Activated CD4-positive, alpha-beta T cell treated with anti-CD3 and anti-CD28 coated beads for 36 hours (primary cell): ENCODE measurements around the gene CDK14. TPM values are rescaled to one million over a fixed set of nuclear protein-coding genes. Genes with fewer than 3 reads are reported as not detected.
"Not testable (repeated sequence)": the region's sequence is repeated elsewhere in the genome, so short reads cannot be mapped to it uniquely, and the experiment has no call there.

Source experiments
- ATAC-seq: fragments of 200-7000 bp; cut with Tn5 transposase; one replicate; pipeline ENCODE4 v1.10.0; 2021; ENCODE audit warnings: mild to moderate bottlenecking, moderate library complexity
- CTCF ChIA-PET: fragments of 350-600 bp; sonication (Branson Sonifier 250); formaldehyde crosslinking; loops from one replicate; lab custom pipeline; 2021; ENCODE audit warnings: antibody characterized with exemption; lab: Charles Lee
- POLR2A ChIA-PET: fragments of 350-600 bp; sonication (Branson Sonifier 250); formaldehyde crosslinking; loops from one replicate; lab custom pipeline; 2021; ENCODE audit warnings: antibody characterized with exemption, inconsistent platforms; lab: Charles Lee
- DNase-seq: peaks from one replicate; pipeline ENCODE4 v3.0.0-alpha.2; 2020
- H3K27ac Mint-ChIP-seq: one replicate; pipeline ENCODE4 v1.8.0; 2021; ENCODE audit warnings: mixed read lengths
- H3K27me3 Mint-ChIP-seq: one replicate; pipeline ENCODE4 v1.8.0; 2021; ENCODE audit warnings: mixed read lengths
- H3K36me3 Mint-ChIP-seq: one replicate; pipeline ENCODE4 v1.8.0; 2021; ENCODE audit warnings: low read depth, mixed read lengths
- H3K4me1 Mint-ChIP-seq: one replicate; pipeline ENCODE4 v1.8.0; 2021; ENCODE audit warnings: mixed read lengths
- H3K4me3 Mint-ChIP-seq: one replicate; pipeline ENCODE4 v1.8.0; 2021; ENCODE audit warnings: mild to moderate bottlenecking, moderate library complexity, mixed read lengths
- H3K9me3 Mint-ChIP-seq: one replicate; pipeline ENCODE4 v1.8.0; 2021; ENCODE audit warnings: low read depth, mixed read lengths
- intact Hi-C, 2 experiments: fragments of 100-400 bp; cut with DNase I in 1 of 2; cut with micrococcal nuclease in 1 of 2; formaldehyde crosslinking; loops; one replicate each; pipeline versions ENCODE4 v1.14.2 to v1.15.1; 2022 to 2024; cut with DNase I, micrococcal nuclease
- total RNA-seq, 2 experiments: library from RNA; stranded (reverse); gene quantifications; one replicate each; pipeline ENCODE4 v1.2.3, GENCODE V29; 2021

CDK14 gene
- total RNA-seq, 2 experiments from 2014 or later: 0.80 to 0.84 TPM

DNA sequence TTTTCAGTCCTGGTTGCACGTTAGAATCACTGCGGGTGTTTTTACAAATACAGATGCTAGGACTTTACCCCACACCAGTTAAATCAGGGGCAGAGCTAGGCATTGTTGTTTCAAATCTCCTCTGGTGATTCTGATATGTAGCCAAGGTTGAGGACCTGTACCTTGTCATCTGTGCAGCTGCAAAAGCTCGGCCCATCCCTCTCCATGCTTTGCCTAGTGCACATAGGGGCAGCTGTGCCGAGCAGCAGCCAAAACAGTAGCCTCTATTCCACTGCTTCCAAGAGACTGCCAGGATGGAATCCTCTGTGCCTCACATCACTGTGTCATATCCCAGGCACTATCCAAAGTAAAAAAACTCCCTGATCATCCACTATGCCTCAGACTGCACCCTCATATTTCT lies 181.3 kb downstream of the CDK14 start:
- Mint-ChIP-seq H3K9me3 (no peaks in the 10 kb centered on the region), H3K27ac (no peak overlapping the region), H3K4me1 (no peaks in the 10 kb centered on the region), H3K36me3 (no peaks in the 10 kb centered on the region), H3K4me3 (no peak overlapping the region), H3K27me3 (no peaks in the 10 kb centered on the region)
- intact Hi-C loops: no loop called here
- no peak for DNase-seq
- CTCF ChIA-PET: interaction anchor here (0.6 kb wide), 2 partner anchors 25 to 64 kb away, joined by 3 read pairs; no protein-coding TSS in a partner anchor
- POLR2A ChIA-PET: no interaction called here
- no peak for ATAC-seq

DNA sequence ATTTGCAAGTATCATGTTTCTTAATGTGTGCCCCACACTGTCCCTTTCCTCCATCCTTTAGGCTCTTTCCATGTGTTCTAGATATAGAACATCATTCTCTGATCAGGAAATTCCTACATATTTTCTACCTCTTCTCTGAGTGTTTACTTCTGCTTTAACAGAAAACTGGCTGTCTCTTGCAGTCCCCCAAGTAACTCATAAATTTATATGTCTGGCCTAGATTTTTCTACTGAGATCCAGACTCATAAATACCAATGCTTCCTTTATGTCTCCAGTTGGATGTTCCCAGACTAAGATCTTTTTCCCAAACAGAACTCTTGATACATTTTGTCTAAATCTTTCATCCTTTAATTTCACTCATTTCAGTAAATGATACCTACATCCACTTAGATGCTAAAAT lies 181.8 kb downstream of the CDK14 start:
- intact Hi-C loops: no loop called here
- Mint-ChIP-seq H3K9me3 (no peaks in the 10 kb centered on the region), H3K4me3 (no peak overlapping the region), H3K27me3 (no peaks in the 10 kb centered on the region), H3K27ac (no peak overlapping the region), H3K4me1 (no peaks in the 10 kb centered on the region), H3K36me3 (no peaks in the 10 kb centered on the region)
- ATAC-seq (no peak), DNase-seq (no peak)
- POLR2A ChIA-PET: no interaction called here
- CTCF ChIA-PET: no interaction called here

DNA sequence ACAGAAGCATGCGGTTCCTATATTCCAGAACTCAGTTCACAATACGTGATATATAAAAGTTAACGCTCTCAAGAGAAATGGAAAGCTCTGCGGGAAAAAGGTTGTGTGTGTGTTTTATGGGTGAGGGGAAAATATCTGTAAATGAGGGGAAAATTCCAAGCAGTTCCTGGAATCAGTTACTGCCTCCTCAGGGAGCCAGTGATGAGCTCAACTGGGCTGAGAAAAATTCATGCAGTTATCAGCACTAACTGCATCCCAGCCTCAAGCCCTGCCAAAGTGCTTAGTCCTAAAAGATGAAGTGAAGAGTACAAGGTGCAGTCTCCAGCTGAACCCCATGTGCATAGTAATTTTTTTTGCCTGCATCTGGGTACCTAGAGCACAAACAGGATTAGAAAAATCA lies 191.9 kb downstream of the CDK14 start:
- ATAC-seq: no peak
- Mint-ChIP-seq H3K27me3 (peaks cover 2% of the 10 kb centered on the region), H3K9me3 (peaks cover 6% of the 10 kb centered on the region), H3K27ac (no peak overlapping the region), H3K36me3 (no peaks in the 10 kb centered on the region), H3K4me3 (no peak overlapping the region), H3K4me1 (no peaks in the 10 kb centered on the region)
- POLR2A ChIA-PET: no interaction called here
- CTCF ChIA-PET: no interaction called here
- DNase-seq: no peak
- intact Hi-C loops: no loop called here

DNA sequence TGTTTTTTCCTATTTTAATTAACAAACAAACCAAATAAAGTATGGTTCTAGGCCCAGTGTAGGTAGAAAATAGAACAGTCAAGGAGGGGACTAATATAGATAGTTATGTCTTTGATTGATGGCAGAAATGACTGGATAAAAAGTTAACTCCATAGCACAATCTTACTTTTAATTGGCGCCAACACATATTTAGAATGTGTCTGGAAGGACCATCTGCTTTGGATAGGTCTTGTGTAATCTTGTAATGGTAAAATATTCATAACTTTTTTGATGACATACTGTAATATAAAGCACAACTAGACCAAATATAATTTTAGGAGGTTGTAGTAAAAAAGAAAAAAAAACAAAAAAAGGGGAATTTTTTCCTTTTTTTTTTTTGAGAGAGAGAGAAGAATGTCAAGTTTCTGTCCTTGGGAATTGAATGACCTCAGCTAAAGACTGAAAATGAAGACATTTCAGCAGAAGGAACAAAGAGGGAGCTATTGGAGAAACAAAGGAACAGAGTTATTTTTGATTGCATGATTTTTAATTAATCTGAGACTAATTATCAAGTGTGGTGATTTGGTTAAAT lies 193.7 kb downstream of the CDK14 start:
- no peak for DNase-seq
- Mint-ChIP-seq H3K4me1 (no peaks in the 10 kb centered on the region), H3K27me3 (no peaks in the 10 kb centered on the region), H3K9me3 (peaks cover 14% of the 10 kb centered on the region), H3K36me3 (no peaks in the 10 kb centered on the region), H3K27ac (no peak overlapping the region), H3K4me3 (no peak overlapping the region)
- ATAC-seq: no peak
- intact Hi-C loops: no loop called here
- POLR2A ChIA-PET: no interaction called here
- CTCF ChIA-PET: no interaction called here

GRCh38 chr7:90791596-90791995 lies 195.5 kb downstream of the CDK14 start:
- ChIA-PET CTCF (no interaction called here), POLR2A (no interaction called here)
- Mint-ChIP-seq H3K36me3 (no peaks in the 10 kb centered on the region), H3K4me1 (no peaks in the 10 kb centered on the region), H3K27ac (no peak overlapping the region), H3K27me3 (no peaks in the 10 kb centered on the region), H3K9me3 (peaks cover 16% of the 10 kb centered on the region), H3K4me3 (no peak overlapping the region)
- intact Hi-C loops: no loop called here
- DNase-seq: no peak
- peak; percentile 23 for ATAC-seq

DNA sequence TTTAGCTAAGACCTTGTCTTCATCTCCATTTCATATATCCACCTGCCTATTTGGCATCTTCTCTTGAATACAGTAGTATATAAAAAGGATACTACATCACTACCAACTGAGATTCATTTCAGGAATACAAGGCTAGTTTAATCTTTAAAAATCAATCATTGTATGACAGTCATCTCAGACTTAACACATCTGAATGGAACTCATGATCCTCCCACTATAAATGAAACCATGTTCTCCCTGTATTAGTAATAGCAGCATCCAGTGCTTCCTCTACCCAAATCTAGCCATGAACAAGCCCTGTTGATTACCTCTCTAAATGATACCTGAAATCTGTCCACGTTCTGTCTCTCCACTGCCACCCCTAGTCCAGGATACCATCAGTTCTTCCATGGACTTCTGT lies 196.2 kb downstream of the CDK14 start:
- H3K36me3 Mint-ChIP-seq: no peaks in the 10 kb centered on the region
- ChIA-PET POLR2A (no interaction called here), CTCF (no interaction called here)
- DNase-seq (no peak), ATAC-seq (peak; percentile 71)
- peaks cover 19% of the 10 kb centered on the region for H3K9me3 Mint-ChIP-seq
- H3K4me1 Mint-ChIP-seq: no peaks in the 10 kb centered on the region
- no peak overlapping the region for H3K27ac Mint-ChIP-seq
- intact Hi-C loops: loop anchor here in 1 of 2 experiments (1.0 kb wide), 1 partner anchor 25 kb away; no protein-coding TSS in a partner anchor
- no peaks in the 10 kb centered on the region for H3K27me3 Mint-ChIP-seq
- no peak overlapping the region for H3K4me3 Mint-ChIP-seq

DNA sequence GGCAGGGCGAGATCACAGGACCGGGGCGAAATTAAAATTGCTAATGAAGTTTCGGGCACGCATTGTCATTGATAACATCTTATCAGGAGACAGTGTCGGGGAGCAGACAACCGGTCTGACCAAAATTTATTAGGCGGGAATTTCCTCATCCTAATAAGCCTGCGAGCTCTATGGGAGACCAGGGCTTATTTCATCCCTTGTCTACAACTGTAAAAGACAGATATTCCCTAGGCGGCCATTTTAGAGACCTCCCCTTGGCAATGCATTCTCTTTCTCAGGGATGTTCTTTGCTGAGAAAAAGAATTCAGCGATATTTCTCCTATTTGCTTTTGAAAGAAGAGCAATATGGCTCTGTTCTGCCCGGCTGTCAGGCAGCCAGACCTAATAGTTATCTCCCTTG lies 198.1 kb downstream of the CDK14 start:
- ATAC-seq, DNase-seq, H3K4me3 Mint-ChIP-seq, H3K27ac Mint-ChIP-seq, intact Hi-C loops, H3K4me1 Mint-ChIP-seq, H3K36me3 Mint-ChIP-seq, CTCF ChIA-PET, H3K27me3 Mint-ChIP-seq, POLR2A ChIA-PET: not testable (repeated sequence)
- H3K9me3 Mint-ChIP-seq: peaks cover 23% of the 10 kb centered on the region

- Mint-ChIP-seq H3K27ac (no peak overlapping the region), H3K36me3 (no peaks in the 10 kb centered on the region), H3K27me3 (no peaks in the 10 kb centered on the region), H3K4me1 (no peaks in the 10 kb centered on the region), H3K4me3 (no peak overlapping the region), H3K9me3 (peaks cover 20% of the 10 kb centered on the region)
- ChIA-PET CTCF (no interaction called here), POLR2A (no interaction called here)
- intact Hi-C loops: no loop called here
- ATAC-seq: no peak
- DNase-seq: no peak
Measured at GRCh38 chr7:90797596-90797995, 201.5 kb downstream of the CDK14 start.

- POLR2A ChIA-PET: no interaction called here
- H3K36me3 Mint-ChIP-seq: no peaks in the 10 kb centered on the region
- no peak overlapping the region for H3K4me3 Mint-ChIP-seq
- intact Hi-C loops: no loop called here
- no peaks in the 10 kb centered on the region for H3K4me1 Mint-ChIP-seq
- H3K9me3 Mint-ChIP-seq: peaks cover 9% of the 10 kb centered on the region
- ATAC-seq (no peak), DNase-seq (no peak)
- H3K27me3 Mint-ChIP-seq: no peaks in the 10 kb centered on the region
- H3K27ac Mint-ChIP-seq: no peak overlapping the region
- CTCF ChIA-PET: no interaction called here
Measured at GRCh38 chr7:90804370-90804769, 208.2 kb downstream of the CDK14 start.

DNA sequence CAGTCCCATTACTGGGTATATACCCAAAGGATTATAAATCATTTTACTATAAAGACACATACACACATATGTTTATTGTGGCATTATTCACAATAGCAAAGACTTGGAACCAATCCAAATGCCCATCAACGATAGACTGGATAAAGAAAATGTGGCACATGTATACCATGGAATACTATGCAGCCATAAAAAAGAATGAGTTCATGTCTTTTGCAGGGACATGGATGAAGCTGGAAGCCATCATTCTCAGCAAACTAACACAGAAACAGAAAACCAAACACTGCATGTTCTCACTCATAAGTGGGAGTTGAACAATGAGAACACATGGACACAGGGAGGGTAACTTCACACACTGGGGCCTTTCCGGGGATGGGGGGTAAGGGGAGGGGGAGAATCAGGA lies 219.4 kb downstream of the CDK14 start:
- H3K4me3 Mint-ChIP-seq, H3K36me3 Mint-ChIP-seq, H3K27me3 Mint-ChIP-seq, intact Hi-C loops, ATAC-seq, DNase-seq, H3K27ac Mint-ChIP-seq, H3K9me3 Mint-ChIP-seq, H3K4me1 Mint-ChIP-seq, CTCF ChIA-PET, POLR2A ChIA-PET: not testable (repeated sequence)

GRCh38 chr7:90816511-90817142 lies 220.5 kb downstream of the CDK14 start:
- H3K4me1 Mint-ChIP-seq: peaks cover 6% of the 10 kb centered on the region
- H3K36me3 Mint-ChIP-seq: no peaks in the 10 kb centered on the region
- ChIA-PET POLR2A (no interaction called here), CTCF (no interaction called here)
- intact Hi-C loops: loop anchor here in 1 of 2 experiments (1.0 kb wide), 1 partner anchor 24 kb away; no protein-coding TSS in a partner anchor
- ATAC-seq (peak; percentile 99), DNase-seq (peak; percentile 8)
- no peak overlapping the region for H3K27ac Mint-ChIP-seq
- H3K9me3 Mint-ChIP-seq: peaks cover 13% of the 10 kb centered on the region
- peaks cover 4% of the 10 kb centered on the region for H3K27me3 Mint-ChIP-seq
- H3K4me3 Mint-ChIP-seq: no peak overlapping the region

- ATAC-seq (no peak), DNase-seq (no peak)
- Mint-ChIP-seq H3K27me3 (peaks cover 4% of the 10 kb centered on the region), H3K9me3 (peaks cover 13% of the 10 kb centered on the region), H3K4me3 (no peak overlapping the region), H3K4me1 (peaks cover 6% of the 10 kb centered on the region), H3K36me3 (no peaks in the 10 kb centered on the region), H3K27ac (no peak overlapping the region)
- POLR2A ChIA-PET: no interaction called here
- intact Hi-C loops: loop anchor here in 1 of 2 experiments (1.0 kb wide), 1 partner anchor 25 kb away; no protein-coding TSS in a partner anchor
- CTCF ChIA-PET: no interaction called here
Measured at GRCh38 chr7:90817151-90817550, 221.0 kb downstream of the CDK14 start.
